ENCODE data around the gene KIF2C. TPM values are rescaled to one million over a fixed set of nuclear protein-coding genes. Genes with fewer than 3 reads are reported as not detected.

Gene KIF2C
- total RNA-seq, 1 donor from 2014 or later: 3.2 TPM

DNA sequence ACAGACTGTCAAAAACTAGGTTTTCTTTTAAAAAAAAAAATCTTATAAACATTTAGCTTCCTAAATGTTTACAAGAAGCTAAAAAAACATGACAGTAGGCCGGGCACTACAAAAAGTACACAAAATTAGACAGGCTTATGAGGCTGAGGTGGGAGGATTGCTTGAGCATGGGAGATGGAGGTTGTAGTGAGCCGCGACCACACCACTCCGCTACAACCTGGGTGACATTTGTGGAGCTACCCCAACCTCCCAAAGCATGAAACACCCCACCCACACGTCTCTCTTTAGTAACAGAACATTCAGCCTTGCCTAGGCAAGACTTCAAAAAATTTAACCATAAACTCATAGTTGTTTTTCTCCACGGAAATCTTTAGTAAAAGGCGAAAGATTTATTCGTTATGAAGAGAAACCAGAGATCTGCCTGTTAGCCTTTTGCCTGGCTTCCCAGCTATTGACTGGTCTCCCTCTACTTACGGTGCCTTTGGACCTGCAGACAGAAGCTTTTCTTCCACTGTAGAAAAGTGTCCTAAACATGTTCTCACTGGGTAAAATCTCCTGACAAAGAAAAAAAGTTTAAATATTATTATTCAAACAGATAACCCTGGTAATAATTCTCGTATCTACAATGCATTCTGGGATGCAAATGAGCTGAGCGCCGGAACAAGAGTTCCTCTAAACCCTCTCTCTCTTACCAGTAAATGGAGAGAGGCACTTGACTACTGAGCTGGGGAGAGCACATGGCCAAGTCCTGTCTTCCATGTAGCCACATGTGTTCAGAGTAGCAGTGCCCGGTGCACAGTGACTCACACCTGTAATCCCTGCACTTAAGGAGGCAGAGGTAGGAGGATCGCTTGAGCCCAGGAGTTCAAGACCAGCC is 17.9 kb upstream of the KIF2C start:
- no peaks in the 10 kb centered on the region for H3K9me3 Mint-ChIP-seq (ENCODE audit: unreplicated experiment)
- TF ChIP-seq, protein P1, sequence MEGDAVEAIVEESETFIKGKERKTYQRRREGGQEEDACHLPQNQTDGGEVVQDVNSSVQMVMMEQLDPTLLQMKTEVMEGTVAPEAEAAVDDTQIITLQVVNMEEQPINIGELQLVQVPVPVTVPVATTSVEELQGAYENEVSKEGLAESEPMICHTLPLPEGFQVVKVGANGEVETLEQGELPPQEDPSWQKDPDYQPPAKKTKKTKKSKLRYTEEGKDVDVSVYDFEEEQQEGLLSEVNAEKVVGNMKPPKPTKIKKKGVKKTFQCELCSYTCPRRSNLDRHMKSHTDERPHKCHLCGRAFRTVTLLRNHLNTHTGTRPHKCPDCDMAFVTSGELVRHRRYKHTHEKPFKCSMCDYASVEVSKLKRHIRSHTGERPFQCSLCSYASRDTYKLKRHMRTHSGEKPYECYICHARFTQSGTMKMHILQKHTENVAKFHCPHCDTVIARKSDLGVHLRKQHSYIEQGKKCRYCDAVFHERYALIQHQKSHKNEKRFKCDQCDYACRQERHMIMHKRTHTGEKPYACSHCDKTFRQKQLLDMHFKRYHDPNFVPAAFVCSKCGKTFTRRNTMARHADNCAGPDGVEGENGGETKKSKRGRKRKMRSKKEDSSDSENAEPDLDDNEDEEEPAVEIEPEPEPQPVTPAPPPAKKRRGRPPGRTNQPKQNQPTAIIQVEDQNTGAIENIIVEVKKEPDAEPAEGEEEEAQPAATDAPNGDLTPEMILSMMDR (IDR thresholded peaks at IDR 0.05; ENCODE audit: insufficient read depth, low read depth, low read length): no peak
- H3K4me1 Mint-ChIP-seq (ENCODE audit: low read depth, unreplicated experiment): no peaks in the 10 kb centered on the region
- Histone ChIP-seq H3K27me3 (ENCODE audit: insufficient read depth, low read length) (no peaks in the 10 kb centered on the region), H3K4me2 (ENCODE audit: low read length) (peak overlapping the region; percentile 19), H3K9ac (ENCODE audit: low read length) (peak overlapping the region; percentile 57), H3K4me1 (ENCODE audit: insufficient read depth, low read length) (peaks cover 3% of the 10 kb centered on the region), H3K79me2 (ENCODE audit: insufficient read depth, low read length) (no peaks in the 10 kb centered on the region), H3K9me3 (ENCODE audit: insufficient read depth, low read depth, low read length) (no peaks in the 10 kb centered on the region), H3K27ac (ENCODE audit: low read depth, low read length) (peak overlapping the region; percentile 80), H4K20me1 (ENCODE audit: insufficient read depth, low read length) (no peaks in the 10 kb centered on the region), H3K36me3 (ENCODE audit: insufficient read depth, low read length) (no peaks in the 10 kb centered on the region), H3K4me3 (ENCODE audit: insufficient read depth, low read depth, low read length) (no peak overlapping the region), H2AFZ (ENCODE audit: low read depth, low read length) (no peak overlapping the region)
- H3K27me3 Mint-ChIP-seq (ENCODE audit: low read depth, unreplicated experiment): no peaks in the 10 kb centered on the region
- no peak overlapping the region for H3K4me3 Mint-ChIP-seq (ENCODE audit: unreplicated experiment)
- peak overlapping the region; percentile 86 for H3K27ac Mint-ChIP-seq (ENCODE audit: unreplicated experiment)
- FAIRE-seq: no peak
- peak; percentile 94 for DNase-seq (ENCODE audit: low read depth)
- H3K36me3 Mint-ChIP-seq (ENCODE audit: low read depth, unreplicated experiment): no peaks in the 10 kb centered on the region

DNA sequence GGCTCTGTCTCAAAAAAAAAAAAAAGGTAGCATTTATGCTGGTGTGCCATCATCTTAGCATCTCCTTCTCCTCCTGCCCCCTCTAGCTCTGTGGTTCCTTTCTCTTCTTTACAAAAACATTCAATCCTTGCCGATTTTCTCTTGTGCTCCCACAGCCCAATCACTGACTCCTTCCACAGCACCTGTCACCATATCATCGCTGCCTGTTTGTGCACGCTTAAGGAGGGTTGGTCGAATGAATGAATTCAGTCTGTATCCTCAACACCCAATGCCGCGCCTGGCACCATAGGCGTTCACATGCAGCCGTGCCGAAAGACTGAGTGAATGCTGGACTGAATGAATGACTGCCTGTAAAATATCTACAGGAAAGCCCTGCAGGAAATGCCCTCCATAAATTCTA is 16.6 kb upstream of the KIF2C start:
- Mint-ChIP-seq H3K27me3 (ENCODE audit: low read depth, unreplicated experiment) (no peaks in the 10 kb centered on the region), H3K9me3 (ENCODE audit: unreplicated experiment) (peaks cover 2% of the 10 kb centered on the region), H3K27ac (ENCODE audit: unreplicated experiment) (no peak overlapping the region), H3K4me3 (ENCODE audit: unreplicated experiment) (no peak overlapping the region), H3K36me3 (ENCODE audit: low read depth, unreplicated experiment) (no peaks in the 10 kb centered on the region), H3K4me1 (ENCODE audit: low read depth, unreplicated experiment) (peaks cover 4% of the 10 kb centered on the region)
- Histone ChIP-seq H4K20me1 (ENCODE audit: insufficient read depth, low read length) (no peaks in the 10 kb centered on the region), H3K9me3 (ENCODE audit: insufficient read depth, low read depth, low read length) (no peaks in the 10 kb centered on the region), H3K9ac (ENCODE audit: low read length) (no peak overlapping the region), H3K4me3 (ENCODE audit: insufficient read depth, low read depth, low read length) (no peak overlapping the region), H3K79me2 (ENCODE audit: insufficient read depth, low read length) (no peaks in the 10 kb centered on the region), H3K27me3 (ENCODE audit: insufficient read depth, low read length) (no peaks in the 10 kb centered on the region), H3K36me3 (ENCODE audit: insufficient read depth, low read length) (no peaks in the 10 kb centered on the region), H3K4me2 (ENCODE audit: low read length) (no peak overlapping the region), H2AFZ (ENCODE audit: low read depth, low read length) (no peak overlapping the region), H3K4me1 (ENCODE audit: insufficient read depth, low read length) (peaks cover 3% of the 10 kb centered on the region), H3K27ac (ENCODE audit: low read depth, low read length) (no peak overlapping the region)
- TF ChIP-seq EZH2 (IDR thresholded peaks at IDR 0.05; ENCODE audit: insufficient read depth, low read length): no peak
- TF ChIP-seq, protein P1 (IDR thresholded peaks at IDR 0.05; ENCODE audit: insufficient read depth, low read depth, low read length): no peak
- no peak for DNase-seq (ENCODE audit: low read depth)
- FAIRE-seq: no peak

All from astrocyte (in vitro differentiated cells and primary cell).